ENCODE measurements around the gene ABLIM1. TPM values are rescaled to one million over a fixed set of nuclear protein-coding genes. Genes with fewer than 3 reads are reported as not detected.

Gene ABLIM1
- total and polyA plus RNA-seq, 2 of the 13 experiments (the other 11 are each of a cell fraction or from before 2014, with no cell fraction given): 59.4 to 92.7 TPM

DNA sequence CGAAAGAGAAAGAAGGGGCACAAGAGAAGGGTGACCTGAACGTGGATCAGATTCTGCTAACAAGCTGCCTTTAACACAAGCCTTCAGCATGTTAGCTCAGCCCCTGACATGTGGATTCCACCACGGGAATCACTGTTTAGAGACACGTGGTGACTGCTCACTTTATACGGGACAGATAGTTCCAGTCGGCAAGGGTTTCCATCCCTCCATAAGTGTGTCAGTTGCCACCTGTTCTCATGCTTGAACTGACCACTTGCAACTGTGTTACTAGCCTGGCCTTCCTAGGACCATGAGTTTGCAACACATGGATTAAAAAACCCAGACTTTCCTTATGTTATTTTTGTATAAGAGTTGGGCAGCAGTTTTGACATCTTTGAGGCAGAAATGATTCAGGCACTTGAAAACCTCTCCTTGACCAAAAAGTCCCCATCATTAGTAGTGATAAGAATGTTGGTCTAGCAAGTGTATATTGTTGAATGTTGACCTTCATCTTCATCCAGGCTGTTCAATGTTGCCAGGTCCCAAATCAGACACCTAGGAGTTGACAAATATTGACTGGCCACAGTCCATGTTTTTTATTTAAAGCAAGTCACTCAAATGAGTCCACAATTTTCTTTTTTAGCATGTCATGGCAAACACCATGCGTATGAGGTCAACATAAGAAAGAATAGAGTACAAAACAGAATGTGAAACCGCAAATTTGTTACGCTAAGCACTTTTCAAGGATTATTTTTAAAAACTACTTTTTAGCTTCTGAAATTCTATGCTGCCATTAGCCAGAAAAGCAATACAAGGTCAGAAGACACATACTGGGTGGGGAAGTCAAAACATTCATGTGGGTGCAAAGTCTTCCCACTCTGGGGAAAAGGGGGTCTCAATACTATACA is 101.6 kb downstream of the ABLIM1 start (continued):
- TF ChIP-seq, protein P1, sequence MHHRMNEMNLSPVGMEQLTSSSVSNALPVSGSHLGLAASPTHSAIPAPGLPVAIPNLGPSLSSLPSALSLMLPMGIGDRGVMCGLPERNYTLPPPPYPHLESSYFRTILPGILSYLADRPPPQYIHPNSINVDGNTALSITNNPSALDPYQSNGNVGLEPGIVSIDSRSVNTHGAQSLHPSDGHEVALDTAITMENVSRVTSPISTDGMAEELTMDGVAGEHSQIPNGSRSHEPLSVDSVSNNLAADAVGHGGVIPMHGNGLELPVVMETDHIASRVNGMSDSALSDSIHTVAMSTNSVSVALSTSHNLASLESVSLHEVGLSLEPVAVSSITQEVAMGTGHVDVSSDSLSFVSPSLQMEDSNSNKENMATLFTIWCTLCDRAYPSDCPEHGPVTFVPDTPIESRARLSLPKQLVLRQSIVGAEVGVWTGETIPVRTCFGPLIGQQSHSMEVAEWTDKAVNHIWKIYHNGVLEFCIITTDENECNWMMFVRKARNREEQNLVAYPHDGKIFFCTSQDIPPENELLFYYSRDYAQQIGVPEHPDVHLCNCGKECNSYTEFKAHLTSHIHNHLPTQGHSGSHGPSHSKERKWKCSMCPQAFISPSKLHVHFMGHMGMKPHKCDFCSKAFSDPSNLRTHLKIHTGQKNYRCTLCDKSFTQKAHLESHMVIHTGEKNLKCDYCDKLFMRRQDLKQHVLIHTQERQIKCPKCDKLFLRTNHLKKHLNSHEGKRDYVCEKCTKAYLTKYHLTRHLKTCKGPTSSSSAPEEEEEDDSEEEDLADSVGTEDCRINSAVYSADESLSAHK (CRISPR knock-in tag; IDR thresholded peaks at IDR 0.05; ENCODE audit: borderline replicate concordance): no peak
- TF ChIP-seq, protein P2, sequence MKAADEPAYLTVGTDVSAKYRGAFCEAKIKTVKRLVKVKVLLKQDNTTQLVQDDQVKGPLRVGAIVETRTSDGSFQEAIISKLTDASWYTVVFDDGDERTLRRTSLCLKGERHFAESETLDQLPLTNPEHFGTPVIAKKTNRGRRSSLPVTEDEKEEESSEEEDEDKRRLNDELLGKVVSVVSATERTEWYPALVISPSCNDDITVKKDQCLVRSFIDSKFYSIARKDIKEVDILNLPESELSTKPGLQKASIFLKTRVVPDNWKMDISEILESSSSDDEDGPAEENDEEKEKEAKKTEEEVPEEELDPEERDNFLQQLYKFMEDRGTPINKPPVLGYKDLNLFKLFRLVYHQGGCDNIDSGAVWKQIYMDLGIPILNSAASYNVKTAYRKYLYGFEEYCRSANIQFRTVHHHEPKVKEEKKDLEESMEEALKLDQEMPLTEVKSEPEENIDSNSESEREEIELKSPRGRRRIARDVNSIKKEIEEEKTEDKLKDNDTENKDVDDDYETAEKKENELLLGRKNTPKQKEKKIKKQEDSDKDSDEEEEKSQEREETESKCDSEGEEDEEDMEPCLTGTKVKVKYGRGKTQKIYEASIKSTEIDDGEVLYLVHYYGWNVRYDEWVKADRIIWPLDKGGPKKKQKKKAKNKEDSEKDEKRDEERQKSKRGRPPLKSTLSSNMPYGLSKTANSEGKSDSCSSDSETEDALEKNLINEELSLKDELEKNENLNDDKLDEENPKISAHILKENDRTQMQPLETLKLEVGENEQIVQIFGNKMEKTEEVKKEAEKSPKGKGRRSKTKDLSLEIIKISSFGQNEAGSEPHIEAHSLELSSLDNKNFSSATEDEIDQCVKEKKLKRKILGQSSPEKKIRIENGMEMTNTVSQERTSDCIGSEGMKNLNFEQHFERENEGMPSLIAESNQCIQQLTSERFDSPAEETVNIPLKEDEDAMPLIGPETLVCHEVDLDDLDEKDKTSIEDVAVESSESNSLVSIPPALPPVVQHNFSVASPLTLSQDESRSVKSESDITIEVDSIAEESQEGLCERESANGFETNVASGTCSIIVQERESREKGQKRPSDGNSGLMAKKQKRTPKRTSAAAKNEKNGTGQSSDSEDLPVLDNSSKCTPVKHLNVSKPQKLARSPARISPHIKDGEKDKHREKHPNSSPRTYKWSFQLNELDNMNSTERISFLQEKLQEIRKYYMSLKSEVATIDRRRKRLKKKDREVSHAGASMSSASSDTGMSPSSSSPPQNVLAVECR (CRISPR knock-in tag; IDR thresholded peaks at IDR 0.05; ENCODE audit: borderline replicate concordance): no peak
- TF ChIP-seq POLR2AphosphoS2 (IDR thresholded peaks at IDR 0.05; ENCODE audit: low read depth, low read length) (no peak), RXRB (CRISPR knock-in tag; IDR thresholded peaks at IDR 0.05; ENCODE audit: borderline replicate concordance) (peak; percentile 20; the same call in 1 of the 2 replicates), ZNF484 (CRISPR knock-in tag; IDR thresholded peaks at IDR 0.05; ENCODE audit: borderline replicate concordance, low read depth) (no peak), NFYC (CRISPR knock-in tag; IDR thresholded peaks at IDR 0.05) (no peak), ZNF615 (CRISPR knock-in tag; IDR thresholded peaks at IDR 0.05; ENCODE audit: borderline replicate concordance) (no peak), ZFP41 (CRISPR knock-in tag; IDR thresholded peaks at IDR 0.05; ENCODE audit: borderline replicate concordance) (no peak), KLF16 (CRISPR knock-in tag; IDR thresholded peaks at IDR 0.05) (no peak), SNRNP70 (IDR thresholded peaks at IDR 0.05; ENCODE audit: low read depth, low read length) (no peak)
- TF ChIP-seq, protein P3, sequence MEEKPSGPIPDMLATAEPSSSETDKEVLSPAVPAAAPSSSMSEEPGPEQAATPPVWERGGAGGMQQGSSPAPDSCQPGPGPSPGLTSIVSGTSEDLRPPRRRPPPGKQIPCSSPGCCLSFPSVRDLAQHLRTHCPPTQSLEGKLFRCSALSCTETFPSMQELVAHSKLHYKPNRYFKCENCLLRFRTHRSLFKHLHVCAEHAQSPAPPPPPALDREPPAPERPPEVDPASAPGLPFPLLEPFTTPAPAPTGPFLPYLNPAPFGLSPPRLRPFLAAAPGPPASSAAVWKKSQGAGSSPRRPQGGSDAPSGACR (CRISPR knock-in tag; IDR thresholded peaks at IDR 0.05): no peak
- TF ChIP-seq, protein P4, sequence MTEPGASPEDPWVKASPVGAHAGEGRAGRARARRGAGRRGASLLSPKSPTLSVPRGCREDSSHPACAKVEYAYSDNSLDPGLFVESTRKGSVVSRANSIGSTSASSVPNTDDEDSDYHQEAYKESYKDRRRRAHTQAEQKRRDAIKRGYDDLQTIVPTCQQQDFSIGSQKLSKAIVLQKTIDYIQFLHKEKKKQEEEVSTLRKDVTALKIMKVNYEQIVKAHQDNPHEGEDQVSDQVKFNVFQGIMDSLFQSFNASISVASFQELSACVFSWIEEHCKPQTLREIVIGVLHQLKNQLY (CRISPR knock-in tag; IDR thresholded peaks at IDR 0.05): no peak

All from HepG2 (cell line).